Heart right ventricle (tissue), 16 donors: ENCODE data around the gene MYO3B. TPM values are rescaled to one million over a fixed set of nuclear protein-coding genes. Genes with fewer than 3 reads are reported as not detected.

Experiments used
- ATAC-seq, 8 donors: fragments of 200-7000 bp; cut with Tn5 transposase; one replicate each; pipeline ENCODE4 v1.9.1; 2020; ENCODE audit warnings: mild to moderate bottlenecking in 8 of 8, moderate library complexity in 8 of 8, moderate number of reproducible peaks in 1 of 8
- DNase-seq, 2 donors: peaks; one replicate each; pipeline ENCODE4 v3.0.0-alpha.2; 2020
- H3K27ac ChIP-seq, 10 donors: fragments of 200-600 bp; sonication (generic) in 2 of 10; one replicate each; pipeline versions ENCODE4 v1.5.0 to v1.8.0; 2020 to 2022; ENCODE audit warnings: mild to moderate bottlenecking in 3 of 10
- H3K27me3 ChIP-seq, 7 donors: fragments of 200-600 bp; one replicate each; pipeline ENCODE4 v1.8.0; 2021 to 2022; ENCODE audit warnings: mild to moderate bottlenecking in 2 of 7
- H3K36me3 ChIP-seq, 9 donors: fragments of 200-600 bp; sonication (generic) in 1 of 9; one replicate each; pipeline versions ENCODE4 v1.5.0 to v1.8.0; 2020 to 2022; ENCODE audit warnings: mild to moderate bottlenecking in 2 of 9
- H3K4me1 ChIP-seq, 9 donors: fragments of 200-600 bp; sonication (generic) in 1 of 9; one replicate each; pipeline versions ENCODE4 v1.5.0 to v1.8.0; 2020 to 2022; ENCODE audit warnings: mild to moderate bottlenecking in 4 of 9
- H3K4me3 ChIP-seq, 10 donors: fragments of 200-600 bp; sonication (generic) in 2 of 10; one replicate each; pipeline versions ENCODE4 v1.5.0 to v1.8.0; 2020 to 2022; ENCODE audit warnings: mild to moderate bottlenecking in 7 of 10, moderate library complexity in 2 of 10
- H3K9me3 ChIP-seq, 11 donors: fragments of 200-600 bp in 10 of 11; sonication (generic) in 2 of 11; one replicate each; pipeline versions ENCODE4 v1.5.0 to v1.8.0; 2013 to 2022; ENCODE audit warnings: mild to moderate bottlenecking in 2 of 11, control low read depth in 1 of 11, moderate library complexity in 1 of 11
- WGBS, 2 donors: extraction: QIAGEN DNeasy Blood & Tissue Kit; methylation state at CpG; one replicate each; pipeline ENCODE4 v1.1.7; 2013; ENCODE audit warnings: inconsistent platforms in 1 of 2; 5-methylcytosine and 5-hydroxymethylcytosine counted together
- intact Hi-C, 10 donors: fragments of 100-400 bp; cut with DNase I; formaldehyde crosslinking; loops; one replicate each; pipeline versions ENCODE4 v1.11.1 to v1.14.2; 2022
- long read RNA-seq, 3 donors: library from polyadenylated mRNA; unstranded; transcript quantifications; one replicate each; pipeline ENCODE4 v2.0.0, GENCODE V29; 2020 to 2021
- polyA plus RNA-seq, 2 donors: library from polyadenylated mRNA; stranded (reverse); fragments of 200-250 nt; gene quantifications; one replicate each; pipeline ENCODE4 v1.2.3, GENCODE V29; 2013
- total RNA-seq, 10 donors: library from RNA; stranded (reverse); fragmentation: NEBNext Ultra II Directional in 3 of 10; extraction: Animal tissue kit (Norgen Biotek cat#: 25700) in 3 of 10; gene quantifications; one replicate each; pipeline versions ENCODE4 v1.2.1 to v1.2.4, GENCODE V29; 2021 to 2023
- TF ChIP-seq, protein P1 (sequence below), 9 donors: fragments of 200-600 bp; sonication (generic) in 2 of 9; IDR thresholded peaks; one replicate each; pipeline versions ENCODE4 v1.5.0 to v1.8.0; 2021 to 2022; ENCODE audit warnings: antibody characterized with exemption in 9 of 9, mild to moderate bottlenecking in 5 of 9, moderate library complexity in 1 of 9
- donor health status: Arrhythmogenic right ventricular cardiomyopathy.
- donor health status: ischemic (EF 13 %, LVEDD 7.1; RV severe dilation, severe dysfunction).
- donor health status: healthy with polysubstance abuse.
- donor health status: DM: no; HTN: yes; CAD: no.
- donor health status: DM: no; HTN: no; CAD: no.
- donor health status: ischemic (EF 25% LVEDD 6.9; RV normal size, moderate dysfunction).
- donor health status: ischemic (EF 25% LVEDD 5.7; RV mildly dilated, moderate dysfunction).
- donor health status: healthy.
- donor health status: DM: yes; HTN: yes; CAD: no.
- donor health status: Ischemic cardiomyopathy.
- donor health status: ischemic (EF 35%, LVEDD 5.7; RV mildly dilated, moderate dysfunction).
- donor health status: nonischemic (EF 11% LVEDD 7.7; RV severe dilation, severe dysfunction).
- donor health status: DM: yes; HTN: yes; CAD: no.
- donor health status: PGD.
- donor health status: ischemic (EF 29% LVEDD 5.4; RV normal size, mild dysfunction).
- donor health status: nonischemic (EF 23%, LVEDD 6.1; RV moderate dilation, normal function).

Gene MYO3B, protein sequence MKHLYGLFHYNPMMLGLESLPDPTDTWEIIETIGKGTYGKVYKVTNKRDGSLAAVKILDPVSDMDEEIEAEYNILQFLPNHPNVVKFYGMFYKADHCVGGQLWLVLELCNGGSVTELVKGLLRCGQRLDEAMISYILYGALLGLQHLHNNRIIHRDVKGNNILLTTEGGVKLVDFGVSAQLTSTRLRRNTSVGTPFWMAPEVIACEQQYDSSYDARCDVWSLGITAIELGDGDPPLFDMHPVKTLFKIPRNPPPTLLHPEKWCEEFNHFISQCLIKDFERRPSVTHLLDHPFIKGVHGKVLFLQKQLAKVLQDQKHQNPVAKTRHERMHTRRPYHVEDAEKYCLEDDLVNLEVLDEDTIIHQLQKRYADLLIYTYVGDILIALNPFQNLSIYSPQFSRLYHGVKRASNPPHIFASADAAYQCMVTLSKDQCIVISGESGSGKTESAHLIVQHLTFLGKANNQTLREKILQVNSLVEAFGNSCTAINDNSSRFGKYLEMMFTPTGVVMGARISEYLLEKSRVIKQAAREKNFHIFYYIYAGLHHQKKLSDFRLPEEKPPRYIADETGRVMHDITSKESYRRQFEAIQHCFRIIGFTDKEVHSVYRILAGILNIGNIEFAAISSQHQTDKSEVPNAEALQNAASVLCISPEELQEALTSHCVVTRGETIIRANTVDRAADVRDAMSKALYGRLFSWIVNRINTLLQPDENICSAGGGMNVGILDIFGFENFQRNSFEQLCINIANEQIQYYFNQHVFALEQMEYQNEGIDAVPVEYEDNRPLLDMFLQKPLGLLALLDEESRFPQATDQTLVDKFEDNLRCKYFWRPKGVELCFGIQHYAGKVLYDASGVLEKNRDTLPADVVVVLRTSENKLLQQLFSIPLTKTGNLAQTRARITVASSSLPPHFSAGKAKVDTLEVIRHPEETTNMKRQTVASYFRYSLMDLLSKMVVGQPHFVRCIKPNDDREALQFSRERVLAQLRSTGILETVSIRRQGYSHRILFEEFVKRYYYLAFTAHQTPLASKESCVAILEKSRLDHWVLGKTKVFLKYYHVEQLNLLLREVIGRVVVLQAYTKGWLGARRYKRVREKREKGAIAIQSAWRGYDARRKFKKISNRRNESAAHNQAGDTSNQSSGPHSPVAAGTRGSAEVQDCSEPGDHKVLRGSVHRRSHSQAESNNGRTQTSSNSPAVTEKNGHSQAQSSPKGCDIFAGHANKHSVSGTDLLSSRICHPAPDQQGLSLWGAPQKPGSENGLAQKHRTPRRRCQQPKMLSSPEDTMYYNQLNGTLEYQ (N-terminal part only)
- under 1 TPM in 4 of 10 donors, not detected in 6; 0.05 to 0.21 (median 0.09) TPM for total RNA-seq
- polyA plus RNA-seq, result not detected
- long read RNA-seq, donor 1, result 0 reads
- long read RNA-seq, donor 2, result 0 reads
- long read RNA-seq, donor 3, result 0 reads

DNA sequence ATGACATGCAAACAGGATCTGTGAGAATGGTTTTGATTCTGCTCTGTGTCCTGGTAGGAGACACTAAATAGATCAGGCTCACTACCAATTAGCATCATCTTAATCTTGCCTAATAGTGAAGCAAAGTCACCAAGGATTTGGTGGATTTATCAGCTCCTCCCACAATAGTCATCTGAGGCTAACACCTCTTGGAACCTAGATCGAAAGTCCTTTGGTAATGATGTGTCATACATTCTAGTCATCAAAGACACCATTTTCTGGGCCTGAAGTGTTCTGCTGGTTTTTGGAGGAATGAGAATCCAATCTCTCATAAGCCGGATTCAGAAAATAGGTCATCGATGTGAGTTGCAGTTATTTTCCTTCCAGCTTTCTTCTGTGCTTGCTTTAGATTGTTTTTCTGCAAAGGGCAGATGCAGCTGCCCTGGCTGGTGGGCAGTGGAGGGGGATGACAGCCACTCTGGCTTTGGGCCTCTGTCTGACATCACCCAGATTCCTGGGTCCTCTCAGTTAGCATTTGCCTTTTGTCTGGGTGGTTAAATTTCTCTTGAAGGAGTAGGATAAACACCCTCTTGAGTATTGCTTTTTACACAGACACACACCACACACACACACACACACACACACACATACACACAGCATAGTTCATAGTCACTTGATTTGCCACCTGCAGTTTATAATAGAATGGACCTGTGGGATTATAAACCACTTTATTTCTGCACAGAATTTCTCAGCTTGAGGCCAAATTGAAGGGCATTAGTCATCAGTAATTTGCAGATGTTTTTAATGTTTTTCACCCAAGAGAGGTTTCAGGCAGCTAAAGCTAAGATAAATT, at the start of gene MYO3B:
Gene MYO3B (plus strand): TSS at position 198 of the 832 bp plus-strand sequence. CDS start 141 bp downstream, at position 339.
- no peaks in the 10 kb centered on the region for H3K9me3 ChIP-seq
- peaks cover 0 to 8% (median 0%) of the 10 kb centered on the region in 9 donors for H3K4me1 ChIP-seq
- TF ChIP-seq, protein P1, sequence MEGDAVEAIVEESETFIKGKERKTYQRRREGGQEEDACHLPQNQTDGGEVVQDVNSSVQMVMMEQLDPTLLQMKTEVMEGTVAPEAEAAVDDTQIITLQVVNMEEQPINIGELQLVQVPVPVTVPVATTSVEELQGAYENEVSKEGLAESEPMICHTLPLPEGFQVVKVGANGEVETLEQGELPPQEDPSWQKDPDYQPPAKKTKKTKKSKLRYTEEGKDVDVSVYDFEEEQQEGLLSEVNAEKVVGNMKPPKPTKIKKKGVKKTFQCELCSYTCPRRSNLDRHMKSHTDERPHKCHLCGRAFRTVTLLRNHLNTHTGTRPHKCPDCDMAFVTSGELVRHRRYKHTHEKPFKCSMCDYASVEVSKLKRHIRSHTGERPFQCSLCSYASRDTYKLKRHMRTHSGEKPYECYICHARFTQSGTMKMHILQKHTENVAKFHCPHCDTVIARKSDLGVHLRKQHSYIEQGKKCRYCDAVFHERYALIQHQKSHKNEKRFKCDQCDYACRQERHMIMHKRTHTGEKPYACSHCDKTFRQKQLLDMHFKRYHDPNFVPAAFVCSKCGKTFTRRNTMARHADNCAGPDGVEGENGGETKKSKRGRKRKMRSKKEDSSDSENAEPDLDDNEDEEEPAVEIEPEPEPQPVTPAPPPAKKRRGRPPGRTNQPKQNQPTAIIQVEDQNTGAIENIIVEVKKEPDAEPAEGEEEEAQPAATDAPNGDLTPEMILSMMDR (IDR thresholded peaks at IDR 0.05), result no peak
- no peaks in the 10 kb centered on the region for H3K27me3 ChIP-seq
- DNase-seq, result no peak
- intact Hi-C loops, result no loop called here
- peak in 7 of 8 donors; percentile 22 to 72 (median 51) for ATAC-seq
- no peak within 1 kb of the TSS for H3K4me3 ChIP-seq
- 70 to 77% methylated on average over 3 of the region's 3 CpGs for WGBS, 2 donors
- no peaks in the 10 kb centered on the region for H3K36me3 ChIP-seq
- peak within 1 kb of the TSS in 1 of 10 donors; percentile 36 for H3K27ac ChIP-seq

DNA sequence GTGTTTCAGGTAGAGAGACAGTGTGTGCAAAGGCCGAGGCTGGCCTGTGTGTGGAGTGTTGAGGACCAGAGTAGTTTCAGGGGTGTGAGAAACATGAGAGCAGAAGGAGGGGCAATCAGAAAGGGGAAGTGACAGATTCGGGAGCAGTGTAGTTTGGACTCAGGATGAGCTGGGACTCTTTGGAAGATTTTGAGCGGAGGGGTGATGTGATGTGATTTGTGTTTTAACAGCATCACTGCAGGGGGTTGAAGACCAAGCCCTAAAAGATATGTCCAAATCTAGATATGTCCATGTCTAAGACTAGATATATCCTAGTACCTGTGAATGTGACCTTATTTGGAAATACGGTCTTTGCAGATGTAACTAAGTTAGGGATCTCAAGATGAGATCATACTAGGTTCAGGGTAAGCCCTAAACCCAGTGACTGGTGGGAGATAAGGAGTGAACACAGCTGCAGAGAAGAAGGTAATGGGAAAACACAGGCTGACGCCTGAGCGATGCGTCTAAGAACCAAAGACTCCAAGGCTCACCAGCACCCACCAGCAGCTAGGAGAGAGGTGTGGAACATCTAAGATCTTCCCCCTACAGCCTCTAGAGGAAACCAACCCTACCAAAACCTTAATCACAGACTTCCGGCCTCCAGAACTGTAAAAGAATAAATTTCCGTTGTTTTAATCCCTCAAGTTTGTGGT, 38.5 kb upstream of the MYO3B start:
- no peak for ATAC-seq
- TF ChIP-seq, protein P1 (IDR thresholded peaks at IDR 0.05), result no peak

DNA sequence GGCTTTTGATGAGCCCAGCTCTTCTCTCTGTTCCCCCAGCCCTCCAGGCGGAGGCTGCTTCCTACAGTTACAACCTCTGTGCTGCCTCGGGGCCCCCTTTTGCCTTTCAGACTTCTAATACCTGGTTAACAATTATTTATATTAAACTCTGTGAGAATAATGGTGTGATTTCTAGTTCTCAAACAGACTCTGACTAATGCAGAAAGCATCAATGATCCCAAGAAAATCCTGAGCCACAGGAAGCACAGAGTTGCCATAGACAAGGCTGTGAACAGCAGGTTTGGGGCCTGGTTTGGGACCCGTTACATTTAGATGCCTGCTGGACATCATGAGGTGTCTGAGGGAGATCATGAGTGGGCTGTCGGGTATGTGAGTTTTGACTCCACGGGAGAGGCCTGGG, 37.4 kb upstream of the MYO3B start:
- Histone ChIP-seq H3K4me3 (no peak overlapping the region), H3K4me1 (peaks cover 0 to 2% (median 0%) of the 10 kb centered on the region in 9 donors), H3K27ac (no peak overlapping the region), H3K36me3 (no peaks in the 10 kb centered on the region), H3K27me3 (no peaks in the 10 kb centered on the region), H3K9me3 (peaks cover 0 to 9% (median 0%) of the 10 kb centered on the region in 11 donors)
- no peak for ATAC-seq
- intact Hi-C loops, result no loop called here
- no peak for DNase-seq
- TF ChIP-seq, protein P1 (IDR thresholded peaks at IDR 0.05), result no peak
- 83 to 94% methylated on average over 5 of the region's 5 CpGs for WGBS, 2 donors

More for the DNA sequence above, 38.5 kb upstream of the MYO3B start:
- H3K27ac ChIP-seq, result no peak overlapping the region
- H3K36me3 ChIP-seq, result no peaks in the 10 kb centered on the region
- WGBS, 2 donors, result 79 to 88% methylated on average over 9 of the region's 9 CpGs
- no peak overlapping the region for H3K4me3 ChIP-seq
- H3K27me3 ChIP-seq, result no peaks in the 10 kb centered on the region
- peaks cover 0 to 20% (median 0%) of the 10 kb centered on the region in 11 donors for H3K9me3 ChIP-seq
- no peaks in the 10 kb centered on the region for H3K4me1 ChIP-seq
- intact Hi-C loops, result no loop called here
- no peak for DNase-seq
